ENCODE results near the gene KNG1.

The KNG1 gene

GRCh38 chr3:186742618-186743380, 25.6 kb downstream of the KNG1 start:
- no peak for DNase-seq (ENCODE audit: low read depth)
- no peak overlapping the region for H3K4me3 ChIP-seq (ENCODE audit: low read depth, low read length)
- TF ChIP-seq, protein P1, sequence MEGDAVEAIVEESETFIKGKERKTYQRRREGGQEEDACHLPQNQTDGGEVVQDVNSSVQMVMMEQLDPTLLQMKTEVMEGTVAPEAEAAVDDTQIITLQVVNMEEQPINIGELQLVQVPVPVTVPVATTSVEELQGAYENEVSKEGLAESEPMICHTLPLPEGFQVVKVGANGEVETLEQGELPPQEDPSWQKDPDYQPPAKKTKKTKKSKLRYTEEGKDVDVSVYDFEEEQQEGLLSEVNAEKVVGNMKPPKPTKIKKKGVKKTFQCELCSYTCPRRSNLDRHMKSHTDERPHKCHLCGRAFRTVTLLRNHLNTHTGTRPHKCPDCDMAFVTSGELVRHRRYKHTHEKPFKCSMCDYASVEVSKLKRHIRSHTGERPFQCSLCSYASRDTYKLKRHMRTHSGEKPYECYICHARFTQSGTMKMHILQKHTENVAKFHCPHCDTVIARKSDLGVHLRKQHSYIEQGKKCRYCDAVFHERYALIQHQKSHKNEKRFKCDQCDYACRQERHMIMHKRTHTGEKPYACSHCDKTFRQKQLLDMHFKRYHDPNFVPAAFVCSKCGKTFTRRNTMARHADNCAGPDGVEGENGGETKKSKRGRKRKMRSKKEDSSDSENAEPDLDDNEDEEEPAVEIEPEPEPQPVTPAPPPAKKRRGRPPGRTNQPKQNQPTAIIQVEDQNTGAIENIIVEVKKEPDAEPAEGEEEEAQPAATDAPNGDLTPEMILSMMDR (IDR thresholded peaks at IDR 0.05; ENCODE audit: low read depth, low read length, missing control alignments) = no peak
- in situ Hi-C loops (cut with HindIII; ENCODE audit: low sequenced_read_pairs) = no loop called here

- DNase-seq (ENCODE audit: low read depth) = no peak
- in situ Hi-C loops (cut with HindIII; ENCODE audit: low sequenced_read_pairs) = no loop called here
- no peak overlapping the region for H3K4me3 ChIP-seq (ENCODE audit: low read depth, low read length)
- TF ChIP-seq, protein P1 (IDR thresholded peaks at IDR 0.05; ENCODE audit: low read depth, low read length, missing control alignments) = no peak
Measured at GRCh38 chr3:186743666-186744065, 26.5 kb downstream of the KNG1 start.

- in situ Hi-C loops (cut with HindIII; ENCODE audit: low sequenced_read_pairs) = no loop called here
- DNase-seq (ENCODE audit: low read depth) = peak; percentile 3
- TF ChIP-seq, protein P1 (IDR thresholded peaks at IDR 0.05; ENCODE audit: low read depth, low read length, missing control alignments) = no peak
- H3K4me3 ChIP-seq (ENCODE audit: low read depth, low read length) = no peak overlapping the region
Measured at GRCh38 chr3:186746008-186746407, 28.8 kb downstream of the KNG1 start.

DNA sequence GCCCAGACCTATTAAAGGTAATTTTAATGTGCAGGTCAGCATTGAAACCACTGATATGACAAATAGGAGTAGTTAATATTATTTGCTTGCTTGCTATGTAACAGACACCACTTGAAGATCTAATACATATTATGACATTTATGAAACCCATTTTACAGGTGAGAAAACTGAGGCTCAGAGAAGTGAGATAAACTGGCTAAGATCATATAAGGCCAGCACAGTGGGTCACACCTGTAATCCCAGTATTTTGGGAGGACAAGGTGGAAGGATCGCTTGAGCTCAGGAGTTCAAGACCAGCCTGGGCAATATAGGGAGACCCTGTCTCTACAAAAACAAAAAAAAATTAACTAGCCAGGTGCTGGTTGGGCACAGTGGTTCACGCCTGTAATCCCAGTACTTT, 33.2 kb downstream of the KNG1 start:
- no peak for DNase-seq (ENCODE audit: low read depth)
- TF ChIP-seq, protein P1 (IDR thresholded peaks at IDR 0.05; ENCODE audit: low read depth, low read length, missing control alignments) = no peak
- no peak overlapping the region for H3K4me3 ChIP-seq (ENCODE audit: low read depth, low read length)
- in situ Hi-C loops (cut with HindIII; ENCODE audit: low sequenced_read_pairs) = no loop called here

GRCh38 chr3:186751480-186751879, 34.3 kb downstream of the KNG1 start:
- no peak overlapping the region for H3K4me3 ChIP-seq (ENCODE audit: low read depth, low read length)
- TF ChIP-seq, protein P1 (IDR thresholded peaks at IDR 0.05; ENCODE audit: low read depth, low read length, missing control alignments) = no peak
- in situ Hi-C loops (cut with HindIII; ENCODE audit: low sequenced_read_pairs) = no loop called here
- DNase-seq (ENCODE audit: low read depth) = no peak

DNA sequence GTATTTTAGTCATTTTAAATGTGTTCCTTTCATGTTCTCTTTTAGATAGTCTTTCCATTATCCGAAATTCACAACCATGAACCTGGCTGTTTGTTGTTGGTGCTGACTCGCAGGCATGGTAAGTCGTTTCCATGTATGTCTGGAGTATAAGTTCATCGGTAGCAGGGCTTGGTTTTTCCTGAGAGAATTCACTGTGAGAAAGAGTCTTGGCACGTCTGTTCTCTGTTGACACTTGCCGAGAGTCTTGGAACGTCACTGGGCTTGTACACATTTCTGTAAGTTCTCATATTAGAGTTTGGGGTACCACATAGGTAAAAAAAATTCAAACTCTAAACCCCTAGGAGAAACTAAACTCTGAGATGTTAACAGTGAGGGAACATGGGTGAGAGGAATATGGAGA, 36.8 kb downstream of the KNG1 start:
- in situ Hi-C loops (cut with HindIII; ENCODE audit: low sequenced_read_pairs) = no loop called here
- H3K4me3 ChIP-seq (ENCODE audit: low read depth, low read length) = no peak overlapping the region
- TF ChIP-seq, protein P1 (IDR thresholded peaks at IDR 0.05; ENCODE audit: low read depth, low read length, missing control alignments) = no peak
- no peak for DNase-seq (ENCODE audit: low read depth)
